ENCODE data around the gene SCARF2.
"Not testable (repeated sequence)": the region's sequence is repeated elsewhere in the genome, so short reads cannot be mapped to it uniquely, and the experiment has no call there.

Gene SCARF2

DNA sequence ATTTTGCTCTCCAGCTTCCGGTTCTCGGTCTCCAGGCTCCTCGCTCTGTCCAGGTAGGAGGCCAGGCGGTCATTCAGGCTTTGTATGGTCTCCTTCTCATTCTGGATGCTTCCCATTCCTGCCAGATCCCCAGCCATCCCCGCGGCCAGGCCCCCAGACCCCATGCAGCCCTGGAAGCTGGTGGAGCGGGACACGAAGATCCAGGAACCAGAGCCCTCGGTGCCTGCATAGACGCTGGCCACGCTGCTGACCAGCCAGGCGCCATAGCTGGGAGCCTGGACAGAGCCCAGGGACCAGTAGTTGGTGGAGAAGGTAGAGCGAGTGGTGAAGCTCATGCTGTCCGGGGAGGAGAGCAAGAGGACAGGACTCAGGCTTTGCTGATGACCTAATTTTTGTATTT is 46.1 kb upstream of the SCARF2 start:
- Histone ChIP-seq H4K20me1 (ENCODE audit: insufficient read depth, low read length) (no peaks in the 10 kb centered on the region), H3K4me2 (ENCODE audit: low read length) (no peak overlapping the region), H3K36me3 (ENCODE audit: insufficient read depth, low read length) (no peaks in the 10 kb centered on the region), H3K4me3 (ENCODE audit: low read depth, low read length, poor library complexity, severe bottlenecking) (no peak overlapping the region), H3K9me2 (ENCODE audit: low read depth, low read length) (no peaks in the 10 kb centered on the region), H3F3A (ENCODE audit: insufficient read depth, low read length) (no peaks in the 10 kb centered on the region), H3K4me1 (ENCODE audit: insufficient read depth, low read length, severe bottlenecking) (no peaks in the 10 kb centered on the region), H3K27me3 (ENCODE audit: insufficient read depth, low read length) (no peaks in the 10 kb centered on the region), H3K9ac (ENCODE audit: low read length) (no peak overlapping the region), H3K79me2 (ENCODE audit: insufficient read depth, low read length) (no peaks in the 10 kb centered on the region), H2AFZ (ENCODE audit: low read length) (no peak overlapping the region), H3K9me3 (ENCODE audit: low read length) (no peaks in the 10 kb centered on the region), H3K27ac (ENCODE audit: low read depth, low read length, poor library complexity, severe bottlenecking) (no peak overlapping the region)
- TF ChIP-seq EZH2 (IDR thresholded peaks at IDR 0.05; ENCODE audit: borderline replicate concordance, low read length) = no peak
- TF ChIP-seq, protein P1, sequence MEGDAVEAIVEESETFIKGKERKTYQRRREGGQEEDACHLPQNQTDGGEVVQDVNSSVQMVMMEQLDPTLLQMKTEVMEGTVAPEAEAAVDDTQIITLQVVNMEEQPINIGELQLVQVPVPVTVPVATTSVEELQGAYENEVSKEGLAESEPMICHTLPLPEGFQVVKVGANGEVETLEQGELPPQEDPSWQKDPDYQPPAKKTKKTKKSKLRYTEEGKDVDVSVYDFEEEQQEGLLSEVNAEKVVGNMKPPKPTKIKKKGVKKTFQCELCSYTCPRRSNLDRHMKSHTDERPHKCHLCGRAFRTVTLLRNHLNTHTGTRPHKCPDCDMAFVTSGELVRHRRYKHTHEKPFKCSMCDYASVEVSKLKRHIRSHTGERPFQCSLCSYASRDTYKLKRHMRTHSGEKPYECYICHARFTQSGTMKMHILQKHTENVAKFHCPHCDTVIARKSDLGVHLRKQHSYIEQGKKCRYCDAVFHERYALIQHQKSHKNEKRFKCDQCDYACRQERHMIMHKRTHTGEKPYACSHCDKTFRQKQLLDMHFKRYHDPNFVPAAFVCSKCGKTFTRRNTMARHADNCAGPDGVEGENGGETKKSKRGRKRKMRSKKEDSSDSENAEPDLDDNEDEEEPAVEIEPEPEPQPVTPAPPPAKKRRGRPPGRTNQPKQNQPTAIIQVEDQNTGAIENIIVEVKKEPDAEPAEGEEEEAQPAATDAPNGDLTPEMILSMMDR (IDR thresholded peaks at IDR 0.05; ENCODE audit: low read length) = no peak

DNA sequence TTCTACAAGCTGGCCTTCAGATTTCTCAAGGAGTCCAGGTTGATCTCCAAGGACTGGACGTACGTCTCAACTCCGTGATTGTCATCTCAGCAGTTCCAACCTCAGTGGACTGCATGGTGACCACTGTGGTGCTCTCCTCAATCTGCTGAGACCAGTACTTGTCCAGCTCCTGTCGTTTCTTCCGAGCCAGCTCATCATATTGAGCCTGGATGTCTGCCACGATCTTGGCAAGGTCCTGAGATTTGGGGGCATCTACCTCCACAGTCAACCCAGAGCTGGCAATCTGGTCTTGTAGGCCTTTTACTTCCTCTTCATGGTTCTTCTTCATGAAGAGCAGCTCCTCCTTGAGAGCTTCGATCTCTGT is 45.5 kb upstream of the SCARF2 start:
- H3K4me2 ChIP-seq (ENCODE audit: low read length); H2AFZ ChIP-seq (ENCODE audit: low read length); H3K27ac ChIP-seq (ENCODE audit: low read depth, low read length, poor library complexity, severe bottlenecking); H3K9me3 ChIP-seq (ENCODE audit: low read length); H3K4me3 ChIP-seq (ENCODE audit: low read depth, low read length, poor library complexity, severe bottlenecking); H3K9me2 ChIP-seq (ENCODE audit: low read depth, low read length); H3K79me2 ChIP-seq (ENCODE audit: insufficient read depth, low read length); H3K9ac ChIP-seq (ENCODE audit: low read length); H3K4me1 ChIP-seq (ENCODE audit: insufficient read depth, low read length, severe bottlenecking); H3K27me3 ChIP-seq (ENCODE audit: insufficient read depth, low read length); H3K36me3 ChIP-seq (ENCODE audit: insufficient read depth, low read length); H4K20me1 ChIP-seq (ENCODE audit: insufficient read depth, low read length); H3F3A ChIP-seq (ENCODE audit: insufficient read depth, low read length): not testable (repeated sequence)

DNA sequence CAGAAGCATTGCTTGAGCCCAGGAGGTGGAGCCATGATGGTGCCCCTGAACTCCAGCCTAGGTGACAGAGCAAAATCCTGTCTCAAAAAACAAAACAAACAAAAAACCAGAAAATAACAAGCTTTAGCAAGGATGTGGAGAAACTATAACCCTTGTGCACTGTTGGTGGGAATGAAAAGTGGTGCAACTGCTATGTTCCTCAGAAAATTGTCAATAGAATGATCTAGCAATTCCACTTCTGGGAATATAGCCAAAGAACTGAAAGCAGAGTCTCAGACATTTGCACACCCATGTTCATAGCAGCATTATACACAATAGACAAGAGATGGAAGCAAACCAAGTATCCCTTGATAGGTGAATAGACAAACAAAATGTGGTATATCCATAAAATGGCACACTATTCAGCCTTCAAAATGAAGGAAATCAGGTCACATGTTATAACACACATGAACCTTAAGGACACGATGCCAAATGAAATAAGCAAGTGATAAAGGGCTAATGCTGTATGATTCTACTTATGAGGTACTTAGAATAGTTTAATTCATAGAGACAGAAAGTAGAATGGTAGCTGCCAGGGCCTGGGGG is 42.1 kb upstream of the SCARF2 start:
- Histone ChIP-seq H4K20me1 (ENCODE audit: insufficient read depth, low read length) (no peaks in the 10 kb centered on the region), H3K27me3 (ENCODE audit: insufficient read depth, low read length) (no peaks in the 10 kb centered on the region), H3K79me2 (ENCODE audit: insufficient read depth, low read length) (no peaks in the 10 kb centered on the region), H2AFZ (ENCODE audit: low read length) (no peak overlapping the region), H3K4me1 (ENCODE audit: insufficient read depth, low read length, severe bottlenecking) (no peaks in the 10 kb centered on the region), H3K4me3 (ENCODE audit: low read depth, low read length, poor library complexity, severe bottlenecking) (no peak overlapping the region), H3K9ac (ENCODE audit: low read length) (no peak overlapping the region), H3K9me2 (ENCODE audit: low read depth, low read length) (no peaks in the 10 kb centered on the region), H3K27ac (ENCODE audit: low read depth, low read length, poor library complexity, severe bottlenecking) (no peak overlapping the region), H3K4me2 (ENCODE audit: low read length) (no peak overlapping the region), H3F3A (ENCODE audit: insufficient read depth, low read length) (no peaks in the 10 kb centered on the region), H3K36me3 (ENCODE audit: insufficient read depth, low read length) (no peaks in the 10 kb centered on the region), H3K9me3 (ENCODE audit: low read length) (no peaks in the 10 kb centered on the region)
- TF ChIP-seq, protein P1 (IDR thresholded peaks at IDR 0.05; ENCODE audit: low read length) = no peak
- TF ChIP-seq EZH2 (IDR thresholded peaks at IDR 0.05; ENCODE audit: borderline replicate concordance, low read length) = no peak

DNA sequence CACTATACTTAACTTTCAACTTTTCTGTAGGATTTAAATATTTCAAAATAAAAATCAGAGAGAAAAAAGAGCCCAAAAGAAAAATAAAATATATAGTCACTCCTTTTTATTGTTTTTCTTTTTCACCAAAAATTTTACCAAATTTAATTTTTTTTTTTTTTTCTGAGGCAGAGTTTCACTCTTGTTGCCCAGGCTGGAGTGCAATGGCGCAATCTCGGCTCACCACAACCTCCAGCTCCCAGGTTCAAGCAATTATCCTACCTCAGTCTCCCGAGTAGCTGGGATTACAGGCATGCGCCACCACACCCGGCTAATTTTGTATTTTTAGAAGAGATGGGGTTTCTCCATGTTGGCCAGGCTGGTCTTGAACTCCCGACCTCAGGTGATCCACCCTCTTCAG is 40.4 kb upstream of the SCARF2 start:
- not testable (repeated sequence) for H4K20me1 ChIP-seq (ENCODE audit: insufficient read depth, low read length); H2AFZ ChIP-seq (ENCODE audit: low read length); H3K36me3 ChIP-seq (ENCODE audit: insufficient read depth, low read length); H3K79me2 ChIP-seq (ENCODE audit: insufficient read depth, low read length); H3F3A ChIP-seq (ENCODE audit: insufficient read depth, low read length); H3K27me3 ChIP-seq (ENCODE audit: insufficient read depth, low read length); H3K9me3 ChIP-seq (ENCODE audit: low read length); H3K4me2 ChIP-seq (ENCODE audit: low read length); H3K4me1 ChIP-seq (ENCODE audit: insufficient read depth, low read length, severe bottlenecking); H3K9me2 ChIP-seq (ENCODE audit: low read depth, low read length); H3K9ac ChIP-seq (ENCODE audit: low read length); H3K4me3 ChIP-seq (ENCODE audit: low read depth, low read length, poor library complexity, severe bottlenecking); H3K27ac ChIP-seq (ENCODE audit: low read depth, low read length, poor library complexity, severe bottlenecking)

DNA sequence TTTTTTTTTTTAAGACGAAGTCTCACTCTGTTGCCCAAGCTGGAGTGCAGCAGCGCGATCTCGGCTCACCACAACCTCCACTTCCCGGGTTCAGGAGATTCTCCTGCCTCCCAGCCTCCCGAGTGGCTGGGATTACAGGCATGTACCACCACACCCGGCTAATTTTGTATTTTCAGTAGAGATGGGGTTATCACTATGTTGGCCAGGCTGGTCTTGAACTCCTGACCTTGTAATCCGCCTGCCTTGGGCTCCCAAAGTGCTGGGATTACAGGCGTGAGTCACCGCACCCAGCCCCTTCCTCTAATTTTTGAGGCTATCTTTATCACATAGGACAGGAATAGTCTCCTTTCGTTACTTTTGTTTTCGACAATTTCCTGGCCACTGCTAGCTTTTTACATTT is 37.9 kb upstream of the SCARF2 start:
- H3K9me3 ChIP-seq (ENCODE audit: low read length); H3K27ac ChIP-seq (ENCODE audit: low read depth, low read length, poor library complexity, severe bottlenecking); H3K4me2 ChIP-seq (ENCODE audit: low read length); H3K27me3 ChIP-seq (ENCODE audit: insufficient read depth, low read length); H3K9me2 ChIP-seq (ENCODE audit: low read depth, low read length); H3K9ac ChIP-seq (ENCODE audit: low read length); H2AFZ ChIP-seq (ENCODE audit: low read length); H3K4me1 ChIP-seq (ENCODE audit: insufficient read depth, low read length, severe bottlenecking); H3K4me3 ChIP-seq (ENCODE audit: low read depth, low read length, poor library complexity, severe bottlenecking); H3F3A ChIP-seq (ENCODE audit: insufficient read depth, low read length); H3K36me3 ChIP-seq (ENCODE audit: insufficient read depth, low read length); H3K79me2 ChIP-seq (ENCODE audit: insufficient read depth, low read length); H4K20me1 ChIP-seq (ENCODE audit: insufficient read depth, low read length): not testable (repeated sequence)
